Stimulated activated CD4-positive, alpha-beta T cell treated with anti-CD3 and anti-CD28 coated beads, Interleukin-2, amount 100 ng/mL, for 4 hours (primary cell): ENCODE results near the gene POU1F1.
"Not testable (repeated sequence)": the region's sequence is repeated elsewhere in the genome, so short reads cannot be mapped to it uniquely, and the experiment has no call there.

Experiments used
- DNase-seq: peaks from one replicate; pipeline ENCODE4 v3.0.0-alpha.2; 2020; ENCODE audit warnings: low read depth

POU1F1 gene

DNA sequence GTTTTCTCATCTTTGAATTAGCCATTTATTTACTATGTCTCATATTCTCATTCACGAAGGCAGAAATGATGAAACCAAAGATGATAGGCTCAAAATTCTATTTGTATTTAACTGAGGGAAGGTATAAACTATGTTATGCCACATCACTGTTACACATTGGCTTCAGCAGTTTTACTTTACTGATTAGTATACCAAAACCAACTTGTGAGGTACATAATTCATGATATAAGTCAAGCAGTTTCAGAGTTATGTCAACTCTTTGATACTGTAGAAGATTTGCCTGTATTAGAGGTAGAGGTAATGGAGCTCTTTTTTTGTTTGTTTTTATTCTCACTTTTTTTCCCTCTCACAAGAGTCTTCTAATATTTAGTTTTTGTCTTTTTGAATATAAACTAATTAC is 26.4 kb downstream of the POU1F1 start:
- DNase-seq, result no peak

DNA sequence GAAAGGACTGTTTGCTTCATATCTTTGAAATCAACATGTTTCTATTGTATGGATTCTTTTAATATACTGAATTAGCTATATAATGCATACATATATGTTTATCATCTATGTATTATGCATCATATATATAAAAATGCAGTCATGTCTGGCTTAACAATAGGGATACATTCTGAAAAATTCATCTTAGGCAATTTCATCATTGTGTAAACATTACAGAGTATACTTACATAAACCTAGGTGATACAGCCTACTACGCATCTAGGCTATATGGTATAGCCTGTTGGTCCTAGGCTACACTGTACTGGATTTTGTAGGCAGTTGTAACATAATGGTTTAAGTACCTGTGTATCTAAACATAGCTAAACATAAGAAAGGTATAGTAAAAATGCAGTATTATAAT is 27.6 kb downstream of the POU1F1 start:
- no peak for DNase-seq

- not testable (repeated sequence) for DNase-seq
These were observed 28.2 kb downstream of the POU1F1 start for GRCh38 chr3:87248231-87248630.

DNA sequence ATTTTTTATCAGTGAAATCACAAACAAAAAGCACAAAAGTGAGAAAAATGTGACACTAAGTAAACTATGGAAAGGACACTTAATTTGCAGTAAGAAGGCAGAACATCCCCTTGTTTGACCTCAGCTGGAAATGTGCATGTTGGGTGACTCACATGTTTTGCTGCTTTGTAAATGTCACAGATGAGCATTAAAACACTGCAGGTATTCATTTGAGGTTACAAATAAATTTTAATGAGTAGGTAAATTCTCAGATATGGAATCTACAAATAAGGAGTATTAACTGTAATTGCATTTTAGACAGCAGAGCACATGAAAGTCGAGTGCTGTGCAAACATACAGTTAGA is 29.0 kb downstream of the POU1F1 start:
- DNase-seq, result no peak

GRCh38 chr3:87246662-87247429 is 29.5 kb downstream of the POU1F1 start:
- DNase-seq, result no peak

DNA sequence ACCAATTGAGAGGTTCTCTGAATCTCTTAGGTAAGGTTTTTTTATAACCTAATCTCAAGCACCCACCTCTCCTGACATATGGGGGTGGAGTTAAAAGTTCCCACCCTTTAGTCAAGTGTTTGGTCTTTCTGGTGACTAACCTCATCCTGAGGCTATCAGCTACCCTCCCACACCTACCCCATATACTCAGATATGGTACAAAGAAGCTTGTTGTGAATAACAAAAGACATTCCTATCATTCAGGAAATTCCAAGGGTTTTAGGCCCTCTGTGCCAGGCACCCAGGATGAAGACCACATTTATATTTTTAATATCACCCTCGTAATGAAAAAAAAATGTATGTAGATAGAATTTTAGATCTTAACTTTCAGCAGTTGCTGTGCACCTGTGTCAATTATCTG is 40.3 kb downstream of the POU1F1 start:
- no peak for DNase-seq

DNA sequence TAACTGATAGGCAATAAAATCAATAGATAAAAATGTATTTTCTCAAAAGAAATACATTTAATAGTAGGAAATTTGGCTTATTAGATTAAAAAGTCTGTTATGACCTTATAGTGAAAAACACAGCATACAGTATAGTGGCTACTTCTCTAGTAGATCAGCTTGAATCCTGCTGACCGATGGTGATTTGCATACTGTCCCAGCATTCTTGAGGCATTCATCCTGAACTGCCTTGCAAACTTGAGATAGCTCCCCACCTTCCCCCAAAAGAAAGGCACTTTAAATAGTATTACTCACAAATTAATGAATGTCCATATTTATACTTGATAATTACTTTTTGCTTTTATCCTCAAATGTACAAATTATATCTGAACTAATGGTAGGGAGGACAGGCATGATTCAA is 42.6 kb downstream of the POU1F1 start:
- no peak for DNase-seq

DNA sequence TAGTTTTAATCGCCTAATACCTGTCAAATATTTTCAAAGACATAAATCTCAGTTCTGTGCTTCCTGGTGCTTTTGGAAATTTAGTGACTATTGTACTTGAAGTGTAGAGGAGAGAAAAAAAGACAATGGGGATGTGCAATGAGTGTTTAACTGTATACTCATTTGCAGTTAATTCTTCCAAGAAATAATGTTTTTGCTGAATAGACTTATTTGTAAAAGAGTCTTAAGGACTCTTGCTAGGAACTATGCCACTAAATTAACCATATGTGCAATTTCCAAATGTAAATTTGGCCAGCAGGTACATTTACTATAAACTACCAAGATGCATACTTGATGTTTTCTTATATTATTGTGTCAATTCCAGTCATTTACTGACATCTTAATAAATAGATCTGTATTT is 47.3 kb downstream of the POU1F1 start:
- no peak for DNase-seq

GRCh38 chr3:87228316-87228715 is 48.1 kb downstream of the POU1F1 start:
- no peak for DNase-seq

GRCh38 chr3:87227835-87228144 is 48.6 kb downstream of the POU1F1 start:
- no peak for DNase-seq

DNA sequence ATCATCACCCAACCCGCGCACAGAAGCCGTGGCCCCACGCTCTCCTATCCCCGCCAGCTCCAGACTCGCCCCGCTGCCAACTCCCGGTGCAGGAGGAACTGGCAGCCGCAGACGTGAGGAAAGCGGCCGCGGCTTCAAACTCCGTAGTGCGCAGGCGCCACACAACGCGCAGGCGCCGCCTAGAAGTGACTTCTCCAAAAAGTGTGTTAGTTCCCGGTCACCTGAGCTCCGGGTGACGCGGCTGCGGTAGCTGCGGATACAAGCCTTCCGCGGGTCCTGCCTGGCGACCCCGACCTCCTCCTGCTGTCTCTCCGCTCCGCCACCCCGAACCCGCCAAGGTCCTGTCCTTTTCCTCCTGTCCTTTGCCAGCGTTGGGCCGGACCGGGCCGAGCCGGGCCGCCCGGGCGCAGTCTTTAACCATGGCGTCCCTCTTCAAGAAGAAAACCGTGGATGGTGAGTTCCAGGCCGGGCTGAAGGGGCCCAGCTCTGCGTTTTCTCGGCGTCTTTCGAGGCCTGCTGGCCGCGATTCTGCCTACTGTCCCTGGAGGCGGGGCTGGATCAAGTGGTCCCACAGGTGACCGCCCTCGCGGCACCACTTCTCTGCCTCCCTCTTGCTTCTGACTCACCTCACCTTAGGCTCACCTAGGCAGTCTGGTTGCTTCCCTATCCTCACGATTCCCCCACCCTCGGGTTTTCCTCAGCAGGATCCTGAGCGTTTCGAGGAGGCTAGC is 49.1 kb downstream of the POU1F1 start, which contains the start of gene CHMP2B:
Gene CHMP2B, plus strand, starts transcription at position 206 of the 731 bp plus-strand sequence. Its CDS starts 214 bp downstream, at position 420.
- peak; percentile 86 for DNase-seq

DNA sequence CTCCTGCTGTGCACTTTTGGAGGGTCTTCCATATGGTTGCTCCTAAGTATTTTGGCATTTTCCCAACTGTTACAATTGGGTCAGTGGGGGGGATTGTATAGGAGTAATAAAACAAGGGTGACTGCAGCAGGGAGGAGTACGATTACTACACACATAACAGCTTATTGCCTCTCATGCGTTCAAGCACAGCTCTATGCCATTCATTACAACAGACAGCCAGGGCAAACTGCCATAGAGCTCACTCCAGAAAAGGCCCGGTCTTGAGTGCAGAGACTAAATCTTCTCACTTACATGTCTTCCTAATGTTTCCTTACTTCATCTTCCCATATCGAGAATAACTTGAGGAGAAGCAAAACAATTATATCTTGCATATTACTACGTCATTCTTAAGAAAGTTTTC is 50.7 kb downstream of the POU1F1 start:
- no peak for DNase-seq

- no peak for DNase-seq
These were observed 56.8 kb downstream of the POU1F1 start for GRCh38 chr3:87219611-87220010.

DNA sequence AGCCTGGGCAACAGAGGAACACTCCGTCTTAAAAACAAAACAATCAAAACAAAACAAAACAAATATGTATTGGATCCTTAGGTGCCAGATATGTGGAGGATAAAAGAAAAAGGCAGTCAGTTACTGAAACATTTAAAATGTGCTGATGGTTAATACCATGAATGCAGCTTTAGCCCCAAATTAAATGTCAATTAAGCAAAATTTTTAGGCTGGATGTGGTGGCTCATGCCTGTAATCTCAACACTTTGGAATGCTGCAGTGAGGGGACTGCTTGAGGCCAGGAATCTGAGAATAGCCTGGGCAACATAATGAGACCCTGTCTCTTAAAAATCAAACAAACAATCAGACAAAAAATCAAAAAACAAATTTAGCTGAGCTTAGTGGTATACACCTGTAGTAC is 57.8 kb downstream of the POU1F1 start:
- no peak for DNase-seq
